Body of pancreas (tissue), 4 donors: ENCODE data around the gene ACTG2. TPM values are rescaled to one million over a fixed set of nuclear protein-coding genes. Genes with fewer than 3 reads are reported as not detected.

Source experiments
- ATAC-seq: fragments of 150-250 bp; one replicate; pipeline ENCODE4 v1.9.1; 2016
- DNase-seq, 4 donors: peaks; one replicate each; pipeline ENCODE4 v3.0.0-alpha.2; 2019
- H3K27ac ChIP-seq, 4 donors: fragments of 200-600 bp; sonication (generic); 1 replicate in 3 of 4; 2 replicates in 1 of 4; pipeline versions ENCODE4 v1.5.1 to v1.6.1; 2016 to 2019; ENCODE audit warnings: mild to moderate bottlenecking in 1 of 4, mixed read lengths in 1 of 4, moderate library complexity in 1 of 4
- H3K27me3 ChIP-seq, 2 donors: fragments of 200-600 bp; sonication (generic); one replicate each; pipeline ENCODE4 v1.6.0; 2016; ENCODE audit warnings: mild to moderate bottlenecking in 1 of 2
- H3K36me3 ChIP-seq, 2 donors: fragments of 200-600 bp; sonication (generic); replicated peaks in 1 of 2; 2 replicates each; pipeline ENCODE4 v1.5.1; 2016; ENCODE audit warnings: low read depth in 2 of 2; ENCODE audit not compliant: insufficient read depth in 1 of 2
- H3K4me1 ChIP-seq: fragments of 200-600 bp; sonication (generic); one replicate; pipeline ENCODE4 v1.6.0; 2016
- H3K4me3 ChIP-seq, 2 donors: fragments of 200-600 bp; sonication (generic); 1 replicate in 1 of 2; 2 replicates in 1 of 2; pipeline ENCODE4 v1.5.1; 2016 to 2019
- H3K9me3 ChIP-seq, 3 donors: fragments of 200-600 bp; sonication (generic); 1 replicate in 2 of 3; 2 replicates in 1 of 3; pipeline ENCODE4 v1.5.1; 2016
- POLR2A ChIP-seq, 3 donors: fragments of 450-650 bp; IDR thresholded peaks; one replicate each; pipeline ENCODE4 v1.6.1; 2016; ENCODE audit warnings: antibody characterized with exemption in 3 of 3, mild to moderate bottlenecking in 2 of 3
- WGBS, 2 donors: methylation state at CpG; one replicate each; pipeline ENCODE4 v1.1.5; 2017; 5-methylcytosine and 5-hydroxymethylcytosine counted together
- intact Hi-C: fragments of 100-400 bp; cut with DNase I; formaldehyde crosslinking; loops from one replicate; pipeline ENCODE4 v1.15.1; 2023
- total RNA-seq, 2 donors: library from RNA; depleted of rRNA; stranded (reverse); fragments of >200 nt; gene quantifications; one replicate each; pipeline ENCODE4 v1.1.0, GENCODE V29; 2016
- TF ChIP-seq, protein P1 (sequence below), 7 experiments: fragments of 450-650 bp in 4 of 7; fragments of 200-600 bp in 3 of 7; sonication (generic) in 3 of 7; IDR thresholded peaks; one replicate each; pipeline ENCODE4 v1.5.1; 2016 to 2019; ENCODE audit warnings: antibody characterized with exemption in 7 of 7

The ACTG2 gene
- total RNA-seq, 2 donors from 2014 or later, result 0.52 to 1.3 TPM

DNA sequence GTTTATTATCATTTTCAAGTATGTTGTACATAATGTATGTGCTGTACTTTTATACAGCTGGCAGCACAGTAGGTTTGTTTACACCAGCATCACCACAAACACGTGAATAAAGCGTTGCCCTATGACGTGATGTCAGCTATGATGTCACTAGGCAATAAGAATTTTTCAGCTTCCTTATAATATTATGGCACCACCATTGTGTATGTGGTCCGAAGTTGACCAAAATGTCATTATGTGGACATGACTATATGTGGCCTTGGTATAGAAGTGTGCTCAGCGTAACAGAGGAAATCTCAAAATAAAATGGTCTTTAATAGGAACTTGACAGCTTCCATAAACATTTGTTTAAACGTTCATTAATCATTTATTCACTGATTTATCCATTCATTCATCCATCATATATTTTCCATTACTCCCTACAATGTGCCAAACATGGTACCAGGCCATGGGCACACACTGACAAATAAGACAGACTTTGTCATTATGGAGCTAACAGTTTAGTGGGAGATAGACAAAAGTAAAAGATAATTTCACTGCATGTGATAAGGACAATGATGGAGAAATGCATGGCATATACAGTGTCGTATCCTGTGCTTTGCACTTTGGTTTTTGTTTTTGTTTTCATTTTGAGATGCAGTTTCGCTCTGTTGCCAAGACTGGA lies 18.9 kb downstream of the ACTG2 start:
- 70 to 74% methylated on average over 8 of the region's 8 CpGs for WGBS, 2 donors

DNA sequence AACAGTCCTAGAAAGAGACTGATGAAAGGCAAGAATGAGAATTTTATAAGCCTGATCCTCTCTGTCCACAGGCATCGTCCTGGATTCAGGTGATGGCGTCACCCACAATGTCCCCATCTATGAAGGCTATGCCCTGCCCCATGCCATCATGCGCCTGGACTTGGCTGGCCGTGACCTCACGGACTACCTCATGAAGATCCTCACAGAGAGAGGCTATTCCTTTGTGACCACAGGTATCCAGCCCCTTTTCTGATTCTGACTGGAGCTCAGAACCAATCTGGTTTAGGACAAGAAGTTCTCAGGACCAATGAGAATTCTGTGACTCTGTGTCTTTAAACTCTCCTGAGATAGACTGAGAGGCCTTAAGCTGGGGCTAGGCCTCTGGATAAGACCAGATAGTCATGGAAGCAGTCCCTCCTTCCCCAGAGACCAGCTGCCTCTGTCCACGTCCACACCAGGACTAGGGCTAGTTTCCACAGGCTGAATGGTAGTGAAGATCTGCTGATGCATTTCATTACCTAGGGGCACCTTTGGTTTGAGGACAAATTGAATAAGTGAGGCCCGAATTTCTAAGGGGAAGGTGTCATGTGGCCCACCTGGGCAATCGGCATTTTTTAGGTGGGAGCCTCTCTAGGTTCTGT lies 20.7 kb downstream of the ACTG2 start:
- Histone ChIP-seq H3K36me3 (no peaks in the 10 kb centered on the region), H3K27ac (no peak overlapping the region), H3K4me3 (no peak overlapping the region), H3K9me3 (no peaks in the 10 kb centered on the region), H3K4me1 (no peaks in the 10 kb centered on the region), H3K27me3 (no peaks in the 10 kb centered on the region)
- no peak for TF ChIP-seq POLR2A (IDR thresholded peaks at IDR 0.05)
- TF ChIP-seq, protein P1, sequence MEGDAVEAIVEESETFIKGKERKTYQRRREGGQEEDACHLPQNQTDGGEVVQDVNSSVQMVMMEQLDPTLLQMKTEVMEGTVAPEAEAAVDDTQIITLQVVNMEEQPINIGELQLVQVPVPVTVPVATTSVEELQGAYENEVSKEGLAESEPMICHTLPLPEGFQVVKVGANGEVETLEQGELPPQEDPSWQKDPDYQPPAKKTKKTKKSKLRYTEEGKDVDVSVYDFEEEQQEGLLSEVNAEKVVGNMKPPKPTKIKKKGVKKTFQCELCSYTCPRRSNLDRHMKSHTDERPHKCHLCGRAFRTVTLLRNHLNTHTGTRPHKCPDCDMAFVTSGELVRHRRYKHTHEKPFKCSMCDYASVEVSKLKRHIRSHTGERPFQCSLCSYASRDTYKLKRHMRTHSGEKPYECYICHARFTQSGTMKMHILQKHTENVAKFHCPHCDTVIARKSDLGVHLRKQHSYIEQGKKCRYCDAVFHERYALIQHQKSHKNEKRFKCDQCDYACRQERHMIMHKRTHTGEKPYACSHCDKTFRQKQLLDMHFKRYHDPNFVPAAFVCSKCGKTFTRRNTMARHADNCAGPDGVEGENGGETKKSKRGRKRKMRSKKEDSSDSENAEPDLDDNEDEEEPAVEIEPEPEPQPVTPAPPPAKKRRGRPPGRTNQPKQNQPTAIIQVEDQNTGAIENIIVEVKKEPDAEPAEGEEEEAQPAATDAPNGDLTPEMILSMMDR (IDR thresholded peaks at IDR 0.05), result no peak
- intact Hi-C loops, result no loop called here
- DNase-seq (no peak), ATAC-seq (no peak)
- WGBS, 2 donors, result 86 to 90% methylated on average over 4 to 8 of the region's 8 CpGs

More for the DNA sequence above, 18.9 kb downstream of the ACTG2 start:
- no peaks in the 10 kb centered on the region for H3K9me3 ChIP-seq
- H3K36me3 ChIP-seq, result no peaks in the 10 kb centered on the region
- H3K4me3 ChIP-seq, result no peak overlapping the region
- no peak for DNase-seq
- no peaks in the 10 kb centered on the region for H3K27me3 ChIP-seq
- H3K4me1 ChIP-seq, result no peaks in the 10 kb centered on the region
- no peak for TF ChIP-seq POLR2A (IDR thresholded peaks at IDR 0.05)
- TF ChIP-seq, protein P1 (IDR thresholded peaks at IDR 0.05), result no peak
- no peak overlapping the region for H3K27ac ChIP-seq
- ATAC-seq, result no peak
- intact Hi-C loops, result no loop called here

DNA sequence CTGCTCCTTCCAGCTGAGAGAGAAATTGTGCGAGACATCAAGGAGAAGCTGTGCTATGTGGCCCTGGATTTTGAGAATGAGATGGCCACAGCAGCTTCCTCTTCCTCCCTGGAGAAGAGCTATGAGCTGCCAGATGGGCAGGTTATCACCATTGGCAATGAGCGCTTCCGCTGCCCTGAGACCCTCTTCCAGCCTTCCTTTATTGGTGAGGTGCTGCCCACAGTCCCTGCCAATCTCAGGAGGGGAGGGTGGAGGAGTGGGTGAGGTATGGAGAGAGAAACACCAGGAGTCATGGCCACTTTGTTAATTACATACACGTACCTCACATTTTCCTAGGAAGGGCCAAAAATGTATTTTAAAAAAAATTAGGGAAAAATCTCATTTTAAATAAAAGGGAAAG lies 21.9 kb downstream of the ACTG2 start:
- H3K27ac ChIP-seq, result no peak overlapping the region

DNA sequence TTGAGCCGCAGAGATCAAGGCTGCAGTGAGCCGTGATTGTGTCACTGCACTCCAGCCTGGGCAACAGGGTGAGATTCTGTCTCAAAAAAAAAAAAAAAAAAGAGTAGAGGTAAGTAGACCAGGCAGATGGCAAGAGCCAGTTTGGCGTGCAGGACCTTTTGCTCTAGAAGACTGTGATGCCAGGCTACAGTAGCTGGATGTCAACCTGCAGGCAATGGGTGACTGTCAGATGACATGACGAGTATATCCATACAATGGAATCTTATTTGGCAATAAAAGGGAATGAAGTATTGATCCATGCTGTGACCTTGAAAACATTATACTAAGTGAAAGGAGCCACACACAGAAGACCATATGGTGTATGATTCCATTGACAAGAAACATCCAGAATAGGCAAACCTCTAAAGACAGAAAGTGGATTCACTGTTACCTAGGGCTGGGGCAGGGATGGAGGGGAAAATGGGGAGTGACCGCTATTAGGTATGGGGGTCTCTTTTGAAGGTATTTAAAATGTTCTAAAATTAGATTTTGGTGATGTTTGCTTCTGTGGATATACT lies 22.7 kb downstream of the ACTG2 start:
- ATAC-seq, result no peak
- no peaks in the 10 kb centered on the region for H3K4me1 ChIP-seq
- H3K4me3 ChIP-seq, result no peak overlapping the region
- no peaks in the 10 kb centered on the region for H3K36me3 ChIP-seq
- no peaks in the 10 kb centered on the region for H3K27me3 ChIP-seq
- intact Hi-C loops, result no loop called here
- 79% methylated on average over 5 of the region's 5 CpGs for WGBS, 2 donors
- no peak overlapping the region for H3K27ac ChIP-seq
- no peaks in the 10 kb centered on the region for H3K9me3 ChIP-seq
- TF ChIP-seq POLR2A (IDR thresholded peaks at IDR 0.05), result no peak
- TF ChIP-seq, protein P1 (IDR thresholded peaks at IDR 0.05), result no peak
- DNase-seq, result no peak

More for the DNA sequence above, 21.9 kb downstream of the ACTG2 start:
- intact Hi-C loops, result no loop called here
- no peak for ATAC-seq
- no peak for TF ChIP-seq POLR2A (IDR thresholded peaks at IDR 0.05)
- TF ChIP-seq, protein P1 (IDR thresholded peaks at IDR 0.05), result no peak
- H3K36me3 ChIP-seq, result no peaks in the 10 kb centered on the region
- no peak for DNase-seq
- H3K27me3 ChIP-seq, result no peaks in the 10 kb centered on the region
- no peak overlapping the region for H3K4me3 ChIP-seq
- 84 to 87% methylated on average over 4 of the region's 4 CpGs for WGBS, 2 donors
- H3K4me1 ChIP-seq, result no peaks in the 10 kb centered on the region
- H3K9me3 ChIP-seq, result no peaks in the 10 kb centered on the region
